GM19372 (cell line): Measurements from ENCODE around the gene PFN3.

Experiments used
- ATAC-seq: cut with Tn5 transposase; IDR thresholded peaks from one replicate; pipeline ENCODE4 v1.9.1; 2021; ENCODE audit warnings: mild to moderate bottlenecking, low read depth, moderate library complexity; ENCODE audit not compliant: unreplicated experiment

PFN3 gene

DNA sequence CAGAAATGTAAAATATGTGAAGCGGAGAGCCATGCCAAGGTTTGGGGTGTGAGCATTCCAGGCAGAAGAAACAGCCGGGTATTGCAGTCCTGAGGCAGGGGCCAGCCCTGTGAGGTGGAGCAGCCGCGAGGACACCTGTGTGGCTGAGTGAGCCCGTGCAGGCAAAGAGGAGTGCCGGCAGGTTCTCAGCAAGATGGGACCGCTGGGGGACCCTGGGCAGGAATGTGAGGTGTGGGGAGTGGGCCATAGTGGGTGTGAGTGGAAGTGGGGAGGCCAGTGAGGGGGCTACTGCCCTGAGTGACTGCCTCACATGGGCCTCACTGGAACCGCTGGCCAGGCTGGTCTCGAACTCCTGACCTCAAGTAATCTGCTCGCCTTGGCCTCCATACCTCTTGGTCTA lies 38.0 kb upstream of the PFN3 start:
- no peak for ATAC-seq

DNA sequence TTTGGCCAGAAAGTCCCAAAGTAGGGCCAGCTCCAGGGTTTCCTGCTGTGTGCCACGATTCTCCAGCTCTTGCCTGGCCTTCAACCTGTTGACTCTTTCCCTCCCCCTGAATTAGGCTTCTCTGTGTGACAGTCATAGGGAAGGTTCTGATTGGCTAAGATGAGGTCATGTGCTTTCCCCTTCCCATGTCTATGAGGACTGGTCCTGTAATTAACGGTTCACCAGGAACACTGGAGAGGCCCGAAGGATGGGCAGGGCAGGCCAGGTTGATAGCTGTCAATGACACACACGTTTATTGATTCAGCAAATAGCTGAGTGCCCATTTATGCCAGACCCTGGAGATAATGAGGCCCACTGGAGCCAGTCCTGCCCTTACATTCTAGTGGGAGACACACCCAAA lies 37.2 kb upstream of the PFN3 start:
- ATAC-seq: no peak

DNA sequence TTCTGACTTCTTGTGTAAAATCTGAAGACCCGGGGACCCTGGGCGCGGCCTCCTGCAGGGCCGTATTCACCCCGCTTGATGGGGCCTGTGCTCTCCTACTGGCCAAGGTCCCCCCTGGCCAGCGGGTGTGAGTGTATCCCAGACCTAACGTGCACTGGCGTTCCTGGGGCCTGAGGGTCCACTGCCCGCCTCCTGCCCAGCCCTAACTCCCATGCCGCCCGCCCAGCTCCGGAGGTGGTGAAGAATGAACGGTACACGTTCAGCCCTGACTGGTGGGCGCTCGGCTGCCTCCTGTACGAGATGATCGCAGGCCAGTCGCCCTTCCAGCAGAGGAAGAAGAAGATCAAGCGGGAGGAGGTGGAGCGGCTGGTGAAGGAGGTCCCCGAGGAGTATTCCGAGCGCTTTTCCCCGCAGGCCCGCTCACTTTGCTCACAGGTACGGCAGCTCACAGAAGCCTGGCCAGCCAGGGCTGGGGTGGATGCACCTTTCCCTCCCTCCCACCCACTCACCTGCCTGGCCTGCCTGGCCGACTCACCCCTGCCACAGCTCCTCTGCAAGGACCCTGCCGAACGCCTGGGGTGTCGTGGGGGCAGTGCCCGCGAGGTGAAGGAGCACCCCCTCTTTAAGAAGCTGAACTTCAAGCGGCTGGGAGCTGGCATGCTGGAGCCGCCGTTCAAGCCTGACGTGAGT lies 35.5 kb upstream of the PFN3 start:
- no peak for ATAC-seq

GRCh38 chr5:177434942-177435738 lies 34.7 kb upstream of the PFN3 start:
- no peak for ATAC-seq

DNA sequence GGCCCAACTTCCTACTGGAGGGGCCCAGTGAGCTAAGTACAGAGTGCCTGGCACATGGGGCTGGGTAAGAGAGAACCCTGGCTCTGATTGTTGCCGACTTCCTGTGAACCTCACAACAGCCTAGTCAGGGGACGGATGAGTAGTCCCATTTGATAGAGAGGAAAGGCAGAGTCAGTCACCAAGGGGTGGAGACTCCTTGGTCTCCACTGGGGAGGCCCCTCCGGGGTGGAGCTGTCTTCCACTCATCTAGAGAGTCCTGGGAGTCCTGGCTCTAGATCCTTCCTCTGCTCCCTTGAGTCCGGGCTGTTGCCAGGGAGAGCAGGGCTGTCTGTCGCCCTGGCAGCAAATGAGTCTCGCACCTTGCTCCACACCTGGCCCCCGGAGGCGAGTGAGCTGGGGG lies 34.0 kb upstream of the PFN3 start:
- no peak for ATAC-seq

- no peak for ATAC-seq
These were observed 33.3 kb upstream of the PFN3 start for GRCh38 chr5:177433658-177434217.

- no peak for ATAC-seq
These were observed 32.6 kb upstream of the PFN3 start for GRCh38 chr5:177432839-177433657.

- ATAC-seq: peak; percentile 31
These were observed 31.8 kb upstream of the PFN3 start for GRCh38 chr5:177432143-177432838.

DNA sequence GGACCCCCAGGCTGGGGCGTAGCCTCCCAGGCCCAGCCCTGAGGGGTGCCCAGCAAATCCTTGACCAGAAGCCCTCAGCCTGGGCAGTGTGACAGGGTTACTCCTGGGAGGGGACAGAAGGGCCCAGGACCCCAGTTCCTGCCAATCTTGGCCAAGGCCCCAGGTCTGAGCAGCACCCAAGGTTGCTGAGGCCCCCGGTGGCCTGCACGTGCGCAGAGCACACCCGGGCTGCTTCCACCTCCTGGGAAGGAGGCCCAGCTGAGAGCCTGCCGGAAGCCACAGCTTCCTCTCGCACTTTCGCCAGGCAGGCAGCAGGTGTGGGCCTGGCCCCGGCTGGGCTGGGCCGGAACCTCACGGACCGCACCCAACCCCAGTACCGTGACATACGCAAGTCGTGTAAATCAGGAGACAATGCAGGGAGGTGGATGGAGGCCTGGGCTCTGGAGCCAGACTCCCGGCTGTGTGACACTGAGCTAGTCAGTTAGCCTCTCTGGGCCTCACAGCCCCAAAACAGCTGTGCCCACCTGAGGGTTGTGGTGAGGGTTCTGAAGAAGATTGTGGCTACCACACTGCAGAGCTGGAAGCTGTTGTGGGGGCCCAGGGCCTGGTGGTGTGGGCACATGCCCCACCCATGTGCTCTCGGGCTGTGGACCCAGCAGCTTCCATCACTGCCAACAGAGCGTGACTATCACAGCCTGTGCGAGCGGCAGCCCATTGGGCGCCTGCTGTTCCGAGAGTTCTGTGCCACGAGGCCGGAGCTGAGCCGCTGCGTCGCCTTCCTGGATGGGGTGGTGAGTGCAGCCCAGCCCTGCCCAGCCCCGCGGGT lies 31.1 kb upstream of the PFN3 start:
- ATAC-seq: peak; percentile 38

DNA sequence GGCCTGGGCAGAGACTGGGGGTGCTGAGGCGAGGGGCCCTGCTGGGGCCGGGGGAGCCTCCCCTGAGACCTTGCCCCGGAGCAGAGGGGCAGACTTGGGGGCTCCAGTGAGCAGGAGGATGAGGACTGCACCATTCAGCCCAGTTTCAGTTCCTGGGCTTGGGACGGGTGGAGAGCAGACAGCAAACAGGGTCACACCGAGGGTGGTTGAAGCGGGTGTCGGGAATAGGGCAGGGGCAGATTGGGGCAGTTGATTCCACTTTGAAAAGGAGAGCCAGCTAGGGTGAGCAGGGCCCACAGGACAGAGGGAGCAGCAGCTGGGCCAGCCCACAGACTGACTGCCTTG lies 30.5 kb upstream of the PFN3 start:
- ATAC-seq: no peak

GRCh38 chr5:177430140-177430951 lies 29.9 kb upstream of the PFN3 start:
- ATAC-seq: no peak

DNA sequence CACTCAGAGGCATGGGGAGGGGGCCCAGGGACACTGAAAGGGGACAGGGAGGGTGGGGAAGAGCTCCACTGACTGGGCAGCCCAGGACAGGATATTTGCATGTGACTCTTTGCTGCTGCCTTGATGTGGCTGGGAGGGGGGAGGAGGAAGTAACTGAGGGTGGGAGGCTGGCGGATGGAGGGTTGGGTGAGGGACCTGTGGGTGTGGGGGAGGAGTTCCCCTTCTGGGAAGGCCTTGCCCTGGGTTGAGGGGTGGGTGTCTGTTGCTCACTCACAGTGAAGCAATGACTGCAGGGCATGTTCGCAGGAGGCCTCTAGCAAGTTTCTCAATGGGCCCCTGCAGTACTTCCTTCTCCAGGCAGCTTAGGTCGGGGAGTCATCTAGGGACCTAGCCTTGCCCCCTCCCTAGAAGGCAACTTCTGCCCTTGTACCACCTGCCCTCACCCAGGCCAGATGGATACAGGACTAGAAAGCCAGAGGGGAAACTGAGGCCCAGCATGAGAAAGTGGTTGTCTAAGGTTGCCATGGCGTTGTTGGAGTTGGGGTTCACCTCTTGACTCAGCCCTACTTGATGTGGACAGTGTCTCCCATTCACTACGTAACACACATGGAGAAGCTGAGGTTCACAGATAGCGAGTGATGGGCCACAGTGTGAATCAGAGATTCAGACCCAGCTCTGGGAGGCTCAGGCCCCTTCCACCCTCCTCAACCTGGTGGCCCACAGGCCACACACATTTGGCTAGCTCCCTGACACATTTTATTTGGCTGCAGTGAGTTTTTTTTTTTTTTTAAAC lies 29.0 kb upstream of the PFN3 start:
- ATAC-seq: no peak

- no peak for ATAC-seq
These were observed 28.2 kb upstream of the PFN3 start for GRCh38 chr5:177428574-177429217.

GRCh38 chr5:177427919-177428573 lies 27.6 kb upstream of the PFN3 start:
- no peak for ATAC-seq

- no peak for ATAC-seq
These were observed 26.9 kb upstream of the PFN3 start for GRCh38 chr5:177427211-177427822.

DNA sequence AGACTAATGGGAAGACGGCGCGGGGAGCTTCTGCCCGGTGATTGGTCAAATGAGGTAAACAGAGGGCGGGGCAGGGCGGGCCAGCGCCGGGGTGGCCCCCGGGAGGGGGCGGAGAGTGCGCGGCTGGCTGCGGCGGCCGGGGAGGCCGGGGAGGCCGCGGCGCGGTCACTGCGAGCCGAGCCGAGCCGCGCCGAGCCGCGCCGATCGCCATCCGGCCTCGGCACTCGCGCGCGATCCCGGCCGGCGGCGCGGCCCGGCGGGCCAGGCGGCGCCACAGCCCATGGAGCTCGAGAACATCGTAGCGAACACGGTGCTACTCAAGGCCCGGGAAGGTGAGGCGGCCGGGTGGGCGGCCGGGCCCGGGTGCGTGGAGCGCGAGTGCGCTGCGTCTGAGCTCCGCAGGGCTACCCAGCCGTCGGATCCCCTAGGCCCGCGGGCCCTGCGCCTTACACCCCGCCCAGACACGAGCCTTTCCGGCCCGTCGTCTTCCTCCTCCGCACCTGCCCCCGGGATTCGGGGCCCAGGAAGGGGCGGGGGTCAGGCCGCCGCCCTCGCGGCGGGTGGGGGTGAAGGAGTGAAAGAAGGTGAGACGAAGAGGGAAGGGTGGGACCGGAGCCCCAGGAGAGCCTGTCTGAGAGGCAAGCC lies 26.2 kb upstream of the PFN3 start, which contains the start of gene GRK6:
Gene GRK6, plus strand, starts transcription at position 111 of the 645 bp plus-strand sequence. Its CDS starts 170 bp downstream, at position 281.
- peak; percentile 6 for ATAC-seq
